ENCODE data around the gene GATAD2B.

GRCh38 chr1:153961421-153961820 lies 38.6 kb upstream of the GATAD2B start:
- no peak for TF ChIP-seq POLR2AphosphoS5 (IDR thresholded peaks at IDR 0.05; ENCODE audit: low read depth)
- TF ChIP-seq CTCF (IDR thresholded peaks at IDR 0.05; ENCODE audit: insufficient read depth, low read length) = no peak
- TF ChIP-seq GABPA (IDR thresholded peaks at IDR 0.05; ENCODE audit: low read depth) = no peak
